ENCODE results near the gene ASZ1.

GRCh38 chr7:117319181-117319580, 108.1 kb downstream of the ASZ1 start:
- no peak for TF ChIP-seq CTCF (IDR thresholded peaks at IDR 0.05)
- no peak for TF ChIP-seq POLR2A (IDR thresholded peaks at IDR 0.05)
